GM23338 (cell line): ENCODE results near the gene ELFN2.

ENCODE experiments used
- CREB1 ChIP-seq: fragments of 250-450 bp; sonication (Bioruptor Pico); IDR thresholded peaks from 2 replicates; pipeline ENCODE4 v1.5.0; 2020; ENCODE audit warnings: low read depth, mild to moderate bottlenecking, moderate library complexity
- EZH2 ChIP-seq: fragments of 200-600 bp; sonication (generic); IDR thresholded peaks from one replicate; pipeline ENCODE4 v1.8.0; 2017; ENCODE audit warnings: antibody characterized with exemption, mild to moderate bottlenecking, low read depth; ENCODE audit not compliant: unreplicated experiment
- EZH2phosphoT487 ChIP-seq: fragments of 200-600 bp; sonication (generic); IDR thresholded peaks from one replicate; pipeline ENCODE4 v1.8.1; 2018; ENCODE audit warnings: antibody characterized with exemption; ENCODE audit not compliant: unreplicated experiment
- JUNB ChIP-seq: IDR thresholded peaks from one replicate; pipeline ENCODE4 v1.6.1; 2016; ENCODE audit warnings: antibody characterized with exemption; ENCODE audit not compliant: unreplicated experiment
- NANOG ChIP-seq: IDR thresholded peaks from 2 replicates; pipeline ENCODE4 v1.6.1; 2016; ENCODE audit warnings: antibody characterized with exemption, borderline replicate concordance
- POLR2AphosphoS5 ChIP-seq: IDR thresholded peaks from 2 replicates; pipeline ENCODE4 v1.6.1; 2016; ENCODE audit warnings: antibody characterized with exemption, low read depth
- STAT1 ChIP-seq: IDR thresholded peaks from one replicate; pipeline ENCODE4 v1.6.1; 2016; ENCODE audit warnings: antibody characterized with exemption; ENCODE audit not compliant: unreplicated experiment
- ZNF114 ChIP-seq: fragments of 250-450 bp; sonication (Bioruptor Pico); IDR thresholded peaks from 2 replicates; pipeline ENCODE4 v1.5.0; 2020; ENCODE audit warnings: mild to moderate bottlenecking, moderate library complexity
- ZNF331 ChIP-seq: fragments of 250-450 bp; sonication (Bioruptor Pico); IDR thresholded peaks from 2 replicates; pipeline ENCODE4 v1.5.0; 2020; ENCODE audit warnings: low read depth, mild to moderate bottlenecking, moderate library complexity
- ZNF462 ChIP-seq: fragments of 250-450 bp; sonication (Bioruptor Pico); IDR thresholded peaks from 2 replicates; pipeline ENCODE4 v1.5.0; 2020; ENCODE audit warnings: mild to moderate bottlenecking, moderate library complexity
- TF ChIP-seq, protein P1 (sequence below), 2 experiments: fragments of 200-600 bp in 1 of 2; sonication (generic) in 1 of 2; conservative IDR thresholded peaks; 2 replicates each; pipeline versions ENCODE4 v1.5.1 to v1.6.1; 2016 to 2017; ENCODE audit warnings: antibody characterized with exemption in 2 of 2, low read depth in 2 of 2, mild to moderate bottlenecking in 2 of 2, moderate library complexity in 1 of 2
- TF ChIP-seq, protein P2 (sequence below): IDR thresholded peaks from one replicate; pipeline ENCODE4 v1.6.1; 2018; ENCODE audit warnings: antibody characterized with exemption; ENCODE audit not compliant: unreplicated experiment
- TF ChIP-seq, protein P3 (sequence below): IDR thresholded peaks from 2 replicates; pipeline ENCODE4 v1.6.1; 2016; ENCODE audit warnings: antibody characterized with exemption

DNA sequence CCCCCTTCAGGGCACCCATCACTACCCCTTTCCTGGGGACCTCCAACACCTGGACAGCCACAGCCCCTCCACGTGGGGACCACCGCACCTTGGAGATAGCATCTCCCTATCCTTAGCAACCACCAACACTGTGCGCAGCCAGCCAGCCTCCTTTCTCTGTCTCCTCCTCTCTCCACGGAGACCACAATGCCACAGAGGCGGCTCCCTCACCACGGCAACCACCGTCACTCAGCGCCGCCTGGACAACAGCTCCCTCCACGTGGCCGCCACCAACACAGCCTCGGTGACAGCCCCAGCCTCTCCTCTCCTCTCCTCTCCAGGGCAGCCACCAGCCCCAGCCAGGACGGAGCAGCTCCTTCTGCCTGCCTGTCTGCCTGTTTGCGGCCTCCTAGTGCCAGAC lies 10.5 kb downstream of the ELFN2 start:
- TF ChIP-seq, protein P1, sequence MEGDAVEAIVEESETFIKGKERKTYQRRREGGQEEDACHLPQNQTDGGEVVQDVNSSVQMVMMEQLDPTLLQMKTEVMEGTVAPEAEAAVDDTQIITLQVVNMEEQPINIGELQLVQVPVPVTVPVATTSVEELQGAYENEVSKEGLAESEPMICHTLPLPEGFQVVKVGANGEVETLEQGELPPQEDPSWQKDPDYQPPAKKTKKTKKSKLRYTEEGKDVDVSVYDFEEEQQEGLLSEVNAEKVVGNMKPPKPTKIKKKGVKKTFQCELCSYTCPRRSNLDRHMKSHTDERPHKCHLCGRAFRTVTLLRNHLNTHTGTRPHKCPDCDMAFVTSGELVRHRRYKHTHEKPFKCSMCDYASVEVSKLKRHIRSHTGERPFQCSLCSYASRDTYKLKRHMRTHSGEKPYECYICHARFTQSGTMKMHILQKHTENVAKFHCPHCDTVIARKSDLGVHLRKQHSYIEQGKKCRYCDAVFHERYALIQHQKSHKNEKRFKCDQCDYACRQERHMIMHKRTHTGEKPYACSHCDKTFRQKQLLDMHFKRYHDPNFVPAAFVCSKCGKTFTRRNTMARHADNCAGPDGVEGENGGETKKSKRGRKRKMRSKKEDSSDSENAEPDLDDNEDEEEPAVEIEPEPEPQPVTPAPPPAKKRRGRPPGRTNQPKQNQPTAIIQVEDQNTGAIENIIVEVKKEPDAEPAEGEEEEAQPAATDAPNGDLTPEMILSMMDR (conservative IDR thresholded peaks at IDR 0.05; ENCODE audit: low read depth in 2 of 2) = no peak
- TF ChIP-seq EZH2 (no peak), EZH2phosphoT487 (no peak), POLR2AphosphoS5 (no peak), ZNF462 (no peak), NANOG (no peak), JUNB (no peak), CREB1 (CRISPR knock-in tag) (no peak), ZNF114 (CRISPR knock-in tag) (no peak), ZNF331 (CRISPR knock-in tag) (no peak), STAT1 (no peak)
- TF ChIP-seq, protein P2, sequence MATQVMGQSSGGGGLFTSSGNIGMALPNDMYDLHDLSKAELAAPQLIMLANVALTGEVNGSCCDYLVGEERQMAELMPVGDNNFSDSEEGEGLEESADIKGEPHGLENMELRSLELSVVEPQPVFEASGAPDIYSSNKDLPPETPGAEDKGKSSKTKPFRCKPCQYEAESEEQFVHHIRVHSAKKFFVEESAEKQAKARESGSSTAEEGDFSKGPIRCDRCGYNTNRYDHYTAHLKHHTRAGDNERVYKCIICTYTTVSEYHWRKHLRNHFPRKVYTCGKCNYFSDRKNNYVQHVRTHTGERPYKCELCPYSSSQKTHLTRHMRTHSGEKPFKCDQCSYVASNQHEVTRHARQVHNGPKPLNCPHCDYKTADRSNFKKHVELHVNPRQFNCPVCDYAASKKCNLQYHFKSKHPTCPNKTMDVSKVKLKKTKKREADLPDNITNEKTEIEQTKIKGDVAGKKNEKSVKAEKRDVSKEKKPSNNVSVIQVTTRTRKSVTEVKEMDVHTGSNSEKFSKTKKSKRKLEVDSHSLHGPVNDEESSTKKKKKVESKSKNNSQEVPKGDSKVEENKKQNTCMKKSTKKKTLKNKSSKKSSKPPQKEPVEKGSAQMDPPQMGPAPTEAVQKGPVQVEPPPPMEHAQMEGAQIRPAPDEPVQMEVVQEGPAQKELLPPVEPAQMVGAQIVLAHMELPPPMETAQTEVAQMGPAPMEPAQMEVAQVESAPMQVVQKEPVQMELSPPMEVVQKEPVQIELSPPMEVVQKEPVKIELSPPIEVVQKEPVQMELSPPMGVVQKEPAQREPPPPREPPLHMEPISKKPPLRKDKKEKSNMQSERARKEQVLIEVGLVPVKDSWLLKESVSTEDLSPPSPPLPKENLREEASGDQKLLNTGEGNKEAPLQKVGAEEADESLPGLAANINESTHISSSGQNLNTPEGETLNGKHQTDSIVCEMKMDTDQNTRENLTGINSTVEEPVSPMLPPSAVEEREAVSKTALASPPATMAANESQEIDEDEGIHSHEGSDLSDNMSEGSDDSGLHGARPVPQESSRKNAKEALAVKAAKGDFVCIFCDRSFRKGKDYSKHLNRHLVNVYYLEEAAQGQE = no peak
- TF ChIP-seq, protein P3, sequence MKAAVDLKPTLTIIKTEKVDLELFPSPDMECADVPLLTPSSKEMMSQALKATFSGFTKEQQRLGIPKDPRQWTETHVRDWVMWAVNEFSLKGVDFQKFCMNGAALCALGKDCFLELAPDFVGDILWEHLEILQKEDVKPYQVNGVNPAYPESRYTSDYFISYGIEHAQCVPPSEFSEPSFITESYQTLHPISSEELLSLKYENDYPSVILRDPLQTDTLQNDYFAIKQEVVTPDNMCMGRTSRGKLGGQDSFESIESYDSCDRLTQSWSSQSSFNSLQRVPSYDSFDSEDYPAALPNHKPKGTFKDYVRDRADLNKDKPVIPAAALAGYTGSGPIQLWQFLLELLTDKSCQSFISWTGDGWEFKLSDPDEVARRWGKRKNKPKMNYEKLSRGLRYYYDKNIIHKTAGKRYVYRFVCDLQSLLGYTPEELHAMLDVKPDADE = no peak
